DMS53 treated with DMSO at 0.1 percent for 48 hours (cell line): ENCODE measurements around the gene SLC17A8.

Source experiments
- DNase-seq: peaks from one replicate; lab custom pipeline; 2025; ENCODE audit not compliant: unreplicated experiment; lab: John Stamatoyannopoulos, UW

The SLC17A8 gene

GRCh38 chr12:100468126-100468525 lies 111.3 kb downstream of the SLC17A8 start:
- no peak for DNase-seq
